HG03066 (cell line): ENCODE data around the gene CEPT1.
"Not testable (repeated sequence)": the region's sequence is repeated elsewhere in the genome, so short reads cannot be mapped to it uniquely, and the experiment has no call there.

Experiments used
- ATAC-seq: cut with Tn5 transposase; IDR thresholded peaks from one replicate; pipeline ENCODE4 v1.9.1; 2021; ENCODE audit warnings: low read depth; ENCODE audit not compliant: unreplicated experiment

The CEPT1 gene

GRCh38 chr1:111139956-111140679, at the start of gene CEPT1, which contains the start of gene DRAM2:
TSS of gene CEPT1 (plus strand) at chr1:111140223. CDS start at chr1:111147715, 7,492 bp downstream.
TSS of gene DRAM2 (minus strand) at chr1:111140093. CDS start at chr1:111131554, 8,539 bp downstream.
- peak; percentile 62 for ATAC-seq

DNA sequence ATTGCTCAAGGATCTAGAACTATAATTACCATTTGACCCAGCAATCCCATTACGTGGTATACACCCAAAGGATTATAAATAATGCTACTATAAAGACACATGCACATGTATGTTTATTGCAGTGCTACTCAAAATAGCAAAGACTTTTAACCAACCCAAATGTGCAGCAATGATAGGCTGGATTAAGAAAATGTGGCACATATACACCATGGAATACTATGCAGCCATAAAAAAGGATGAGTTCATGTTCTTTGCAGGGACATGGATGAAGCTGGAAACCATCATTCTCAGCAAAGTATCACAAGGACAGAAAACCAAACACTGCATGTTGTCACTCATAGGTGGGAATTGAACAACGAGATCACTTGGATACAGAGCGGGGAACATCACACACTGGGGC, 44.6 kb upstream of the CEPT1 start:
- ATAC-seq, result not testable (repeated sequence)

DNA sequence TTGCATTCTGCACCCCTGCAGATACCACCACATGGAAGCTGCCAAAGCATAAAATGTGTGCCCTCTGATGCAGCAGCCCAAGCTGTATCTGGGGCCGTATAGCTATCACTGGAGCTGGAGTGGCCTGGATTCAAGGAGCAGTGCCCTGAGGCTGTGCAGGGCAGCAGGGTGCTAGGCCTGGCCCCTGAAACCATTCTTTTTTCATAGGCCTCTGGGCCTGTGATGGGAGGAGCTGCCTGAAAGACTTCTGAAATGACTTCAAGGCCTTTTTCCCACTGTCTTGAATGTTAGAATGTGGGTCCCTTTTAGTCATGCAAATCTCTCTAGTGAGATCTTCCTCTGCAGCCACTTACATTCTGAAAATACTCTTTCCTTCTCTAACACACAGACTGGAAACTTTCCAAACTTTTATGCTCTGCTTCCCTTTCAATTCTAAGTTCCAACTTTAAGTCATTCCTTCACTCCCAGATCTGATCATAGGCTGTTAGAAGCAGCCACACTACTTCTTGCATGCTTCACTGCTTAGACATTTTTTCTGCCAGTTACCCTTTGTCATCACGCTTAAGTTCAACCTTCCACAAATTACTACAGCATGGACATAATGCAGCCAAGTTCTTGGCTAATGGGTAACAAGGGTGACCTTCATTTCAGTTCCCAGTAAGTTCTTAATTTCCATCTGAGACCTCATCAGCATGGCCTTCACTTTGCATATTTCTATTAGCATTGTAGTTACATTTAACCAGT, 42.5 kb upstream of the CEPT1 start:
- ATAC-seq, result no peak

DNA sequence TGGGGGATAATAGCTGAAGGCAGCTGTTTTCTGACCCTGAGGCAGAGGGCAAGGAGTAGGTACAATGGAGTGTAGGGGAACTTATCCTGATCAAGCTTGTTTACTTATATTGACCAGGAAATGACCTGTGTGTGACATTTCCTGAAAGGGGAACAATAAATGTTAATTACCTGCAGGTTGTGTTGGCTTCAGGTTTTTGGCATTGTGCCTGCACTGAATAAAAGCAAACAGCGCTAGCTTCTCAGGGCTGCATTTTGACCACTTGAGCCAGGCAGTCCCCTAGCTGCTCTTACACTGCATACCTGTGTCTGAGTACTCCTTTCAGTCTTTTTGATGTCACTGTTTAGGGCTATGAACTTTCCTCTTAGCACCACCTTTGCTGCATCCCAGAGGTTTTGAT, 40.7 kb upstream of the CEPT1 start:
- no peak for ATAC-seq

DNA sequence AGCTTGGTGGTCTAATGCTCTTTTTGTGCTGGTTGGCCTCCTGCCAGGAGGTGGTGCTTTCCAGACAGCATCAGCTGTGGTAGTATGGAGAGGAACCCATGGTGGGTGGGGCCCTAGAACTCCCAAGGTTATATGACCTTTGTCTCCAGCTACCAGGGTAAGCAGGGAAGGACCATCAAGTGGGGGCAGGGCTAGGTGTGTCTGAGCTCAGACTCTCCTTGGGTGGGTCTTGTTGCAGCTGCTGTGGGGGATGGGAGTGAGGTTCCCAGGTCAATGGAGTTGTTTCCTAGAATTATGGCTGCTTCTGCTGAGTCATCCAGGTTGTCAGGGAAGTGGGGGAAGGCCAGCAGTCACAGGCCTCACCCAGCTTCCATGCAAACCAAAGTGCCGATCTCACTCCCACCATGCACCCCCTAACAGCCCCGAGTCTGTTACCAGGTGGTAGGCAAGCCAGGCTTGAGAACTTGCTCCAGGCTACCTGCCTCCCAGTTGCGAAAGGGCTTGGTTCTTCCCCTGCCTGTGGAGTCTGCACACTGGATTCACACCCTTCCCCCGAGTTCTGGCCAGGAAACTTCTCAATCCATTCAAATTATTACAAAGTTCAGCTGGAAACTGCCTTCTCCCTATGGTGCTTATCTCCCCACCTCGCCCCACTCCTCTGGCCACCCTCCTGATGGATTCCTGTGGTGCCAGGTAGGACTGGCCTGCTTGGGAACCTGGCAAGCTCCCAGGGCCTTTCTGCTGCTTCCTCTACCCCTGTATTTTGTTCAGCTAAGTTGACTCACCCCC, 38.0 kb upstream of the CEPT1 start:
- no peak for ATAC-seq

- ATAC-seq, result no peak
Observed at GRCh38 chr1:111104981-111105380, 35.0 kb upstream of the CEPT1 start.

DNA sequence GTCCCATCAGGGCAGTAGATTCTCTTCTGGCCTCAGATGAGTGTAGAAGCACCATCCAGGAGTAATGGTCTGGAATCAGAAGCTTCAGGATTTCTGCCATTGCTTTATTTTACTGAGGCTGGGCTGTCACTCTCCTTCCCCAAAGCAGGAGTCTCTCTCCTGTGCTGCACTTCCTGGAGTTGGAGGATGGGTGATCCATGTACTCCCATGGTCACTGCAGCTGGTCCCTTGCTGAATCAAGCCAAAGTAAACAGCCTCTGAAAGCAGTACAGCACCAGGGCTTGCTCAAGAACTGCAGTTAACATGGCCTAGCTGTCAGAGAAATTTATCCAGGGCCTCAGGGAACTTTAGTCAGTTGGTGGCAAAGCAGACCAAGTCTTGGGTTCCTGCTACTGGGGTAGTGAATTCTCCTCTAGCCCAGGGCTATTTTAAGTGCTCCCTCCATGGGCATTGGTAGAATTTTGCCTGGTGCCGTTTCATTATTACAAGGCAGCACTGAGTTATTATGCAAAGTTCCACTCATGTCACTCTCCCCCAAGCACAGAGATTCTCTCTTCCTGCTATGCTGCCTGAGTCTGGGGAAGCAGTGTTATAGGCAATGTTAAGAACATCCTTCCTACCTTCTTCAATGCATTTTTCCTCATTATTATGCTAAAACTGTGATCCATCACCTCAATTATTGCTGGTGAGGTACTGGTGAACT, 29.7 kb upstream of the CEPT1 start:
- ATAC-seq, result no peak

DNA sequence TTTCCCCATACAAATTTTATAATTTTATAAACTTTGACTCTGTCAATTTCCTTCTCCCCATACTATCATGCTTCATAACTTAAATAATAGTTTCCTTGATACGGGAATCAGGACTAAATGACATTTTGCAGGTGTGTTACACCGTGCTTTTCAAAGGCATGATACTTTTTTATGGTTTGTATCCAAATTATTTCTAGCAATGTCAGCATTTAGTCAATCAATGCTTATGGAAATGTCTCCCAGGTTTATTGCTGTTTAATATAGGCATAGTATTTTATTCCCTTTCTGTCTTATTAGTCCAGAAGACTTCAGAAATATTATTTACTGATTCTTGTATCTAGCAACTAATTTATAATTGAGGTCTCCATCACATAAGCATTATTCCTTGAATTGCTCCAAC, 23.5 kb upstream of the CEPT1 start:
- ATAC-seq, result no peak

DNA sequence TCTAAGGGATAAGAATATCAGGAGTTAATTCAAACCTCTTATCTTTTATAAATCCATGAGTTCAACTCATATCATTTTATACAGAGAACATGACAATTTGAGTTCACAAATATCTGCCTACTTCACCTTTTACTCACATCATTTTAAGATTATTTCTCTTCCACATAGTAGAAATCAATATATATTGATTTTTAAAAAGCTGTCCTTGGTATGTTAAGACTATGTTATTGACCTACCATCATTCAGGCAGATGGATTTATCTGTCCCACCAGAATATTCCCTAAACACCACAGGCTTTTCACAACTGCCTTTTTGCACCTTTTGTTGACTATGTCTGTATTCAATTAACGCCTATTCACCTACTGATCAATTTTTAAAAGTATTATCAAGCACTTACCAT, 13.7 kb upstream of the CEPT1 start:
- ATAC-seq, result no peak

DNA sequence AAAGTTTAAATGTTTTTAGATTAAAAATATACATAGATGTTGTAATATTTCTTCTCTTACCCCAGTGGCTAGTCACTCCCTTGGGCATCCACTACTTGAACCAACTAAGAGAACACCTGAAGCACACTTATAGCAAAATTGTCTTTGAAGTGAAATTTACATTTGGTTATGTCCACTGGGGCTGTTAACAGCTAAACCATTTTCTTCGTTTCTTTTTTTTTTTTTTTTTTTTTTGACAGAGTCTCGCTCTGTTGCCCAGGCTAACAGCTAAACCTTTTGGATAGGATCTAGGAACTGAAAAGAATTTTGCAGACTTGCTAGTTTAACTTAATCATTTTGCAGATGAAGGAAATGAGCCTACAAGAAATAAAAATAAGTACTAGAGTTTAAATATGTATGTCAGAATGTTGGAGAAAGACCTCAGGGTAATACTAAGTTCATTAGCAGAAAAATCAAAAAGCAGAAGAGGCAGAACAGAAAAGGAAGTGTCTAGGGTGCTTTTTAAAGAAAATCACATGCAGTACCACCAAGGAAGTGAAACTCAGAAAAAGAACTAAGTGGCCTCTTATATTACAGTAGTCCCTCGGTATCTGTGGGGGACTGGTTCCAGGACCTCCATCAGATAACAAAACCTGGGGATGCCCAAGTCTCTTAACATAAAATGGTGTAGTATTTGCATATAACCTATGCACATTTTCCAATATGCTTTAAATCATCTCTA, 11.9 kb upstream of the CEPT1 start:
- peak; percentile 89 for ATAC-seq

DNA sequence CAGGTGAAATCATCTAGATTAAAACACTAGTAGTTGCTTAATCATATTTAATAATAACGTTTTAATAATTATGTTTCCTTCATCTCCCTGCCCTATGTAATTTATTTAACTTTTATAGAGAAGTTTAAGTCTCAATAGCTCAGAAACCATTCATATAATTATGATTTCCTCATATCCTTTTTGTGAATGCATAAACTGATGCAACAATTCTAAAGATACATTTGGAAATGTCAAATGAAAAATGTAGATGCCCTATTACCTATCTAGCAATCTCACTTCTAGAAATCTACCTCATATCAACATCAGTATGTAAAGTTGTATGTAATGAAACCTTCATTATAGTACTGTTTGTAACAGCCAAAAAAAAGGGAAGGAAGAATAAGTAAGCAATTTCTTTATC, 10.6 kb upstream of the CEPT1 start:
- ATAC-seq, result no peak

DNA sequence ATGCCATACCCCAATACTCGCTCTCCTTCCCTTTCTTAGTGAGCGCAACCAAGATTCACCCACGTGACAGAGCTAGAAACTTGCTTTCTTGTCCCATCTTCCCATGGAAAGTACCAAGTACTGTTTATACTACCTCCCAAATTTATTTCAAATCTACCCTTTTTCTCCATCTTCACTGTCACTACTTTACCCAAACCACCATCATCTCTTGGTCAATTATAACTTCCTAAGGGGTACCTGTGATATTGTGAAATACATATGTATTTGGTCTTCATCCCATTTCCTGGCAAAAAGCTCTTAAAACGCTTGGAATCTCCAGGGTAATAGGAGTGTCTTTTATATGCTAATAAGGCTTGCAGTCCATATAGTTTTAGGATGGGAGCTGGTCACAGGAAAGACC, 8.3 kb upstream of the CEPT1 start:
- no peak for ATAC-seq

DNA sequence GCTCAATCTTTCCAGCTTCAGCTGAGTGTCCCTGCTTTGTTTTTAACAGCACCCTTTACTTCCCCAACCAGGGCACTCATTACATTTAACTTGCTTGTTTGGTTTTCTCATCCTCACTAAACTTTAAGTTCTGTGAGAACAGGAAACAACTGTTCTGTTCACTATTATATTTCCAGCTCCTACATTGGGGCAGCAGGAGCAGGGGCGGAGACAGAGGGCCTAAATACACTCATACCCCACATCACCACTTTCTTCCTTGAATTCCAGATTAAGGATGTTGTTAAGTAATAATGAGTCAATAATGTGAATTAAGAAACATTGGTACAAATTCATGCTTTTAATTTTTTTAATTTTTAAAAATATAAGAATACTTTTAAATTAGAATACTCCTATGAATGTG, 6.2 kb upstream of the CEPT1 start:
- ATAC-seq, result no peak

- ATAC-seq, result peak; percentile 29
Observed at GRCh38 chr1:111139324-111139955, 583 bp upstream of the CEPT1 start.

DNA sequence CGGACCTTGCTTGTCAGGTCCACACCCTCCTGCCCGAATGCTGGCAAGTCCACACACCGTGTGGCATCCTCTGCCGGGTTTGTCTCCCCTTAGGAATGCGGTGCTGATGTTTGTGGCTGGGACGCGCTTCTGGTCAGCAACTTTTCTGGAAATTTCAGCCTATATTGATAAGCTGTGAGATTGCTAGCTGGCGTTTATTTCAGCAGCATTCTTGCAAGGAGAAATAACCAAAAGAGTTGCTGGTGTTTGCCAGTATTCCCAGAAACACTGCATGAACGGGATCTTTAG, 601 bp downstream of the CEPT1 start:
- ATAC-seq, result peak; percentile 6

- ATAC-seq, result no peak
Observed at GRCh38 chr1:111141245-111142220, 1.5 kb downstream of the CEPT1 start.

GRCh38 chr1:111142356-111142975, 2.4 kb downstream of the CEPT1 start:
- no peak for ATAC-seq

DNA sequence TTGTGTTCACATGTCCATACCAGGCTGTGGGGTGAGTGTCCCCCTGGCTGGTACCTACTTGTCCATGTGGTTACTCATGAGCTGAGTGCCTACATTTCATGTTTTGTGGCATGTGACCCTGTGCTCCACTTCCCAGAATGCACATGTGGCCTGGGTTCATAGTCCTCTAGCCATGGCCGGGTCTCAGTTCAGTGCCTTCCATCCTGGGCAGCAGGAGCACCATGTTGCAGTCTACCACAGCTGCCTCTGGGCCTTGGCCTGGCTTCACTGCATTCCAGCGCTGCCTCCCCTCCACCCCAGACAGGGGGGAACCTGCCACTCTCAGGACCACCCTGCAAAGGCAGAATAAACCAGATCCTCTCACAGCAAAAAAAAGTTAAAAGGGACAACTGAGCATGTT, 5.5 kb downstream of the CEPT1 start:
- ATAC-seq, result no peak
